Lower lobe of right lung (tissue), 2 donors: Measurements from ENCODE around the gene SVBP. TPM values are rescaled to one million over a fixed set of nuclear protein-coding genes. Genes with fewer than 3 reads are reported as not detected.

Source experiments
- ATAC-seq, 2 donors: fragments of 200-7000 bp; cut with Tn5 transposase; one replicate each; pipeline ENCODE4 v1.9.1; 2020 to 2022; ENCODE audit warnings: mild to moderate bottlenecking in 2 of 2, moderate library complexity in 2 of 2
- DNase-seq: peaks from one replicate; pipeline ENCODE4 v3.0.0-alpha.2; 2020
- H3K27ac ChIP-seq: fragments of 200-600 bp; one replicate; pipeline ENCODE4 v1.8.0; 2022
- H3K27me3 ChIP-seq: fragments of 200-600 bp; one replicate; pipeline ENCODE4 v1.8.0; 2022; ENCODE audit warnings: low read depth
- H3K36me3 ChIP-seq: fragments of 200-600 bp; one replicate; pipeline ENCODE4 v1.8.0; 2022; ENCODE audit warnings: mild to moderate bottlenecking
- H3K4me1 ChIP-seq: fragments of 200-600 bp; one replicate; pipeline ENCODE4 v1.8.0; 2022
- H3K4me3 ChIP-seq: fragments of 200-600 bp; one replicate; pipeline ENCODE4 v1.8.0; 2022; ENCODE audit warnings: mild to moderate bottlenecking
- H3K9me3 ChIP-seq: fragments of 200-600 bp; one replicate; pipeline ENCODE4 v1.8.0; 2022
- intact Hi-C: fragments of 100-400 bp; cut with DNase I; formaldehyde crosslinking; loops from one replicate; pipeline ENCODE4 v1.11.0; 2022
- total RNA-seq: library from RNA; stranded (reverse); fragmentation: NEBNext Ultra II Directional; extraction: Animal tissue kit (Norgen Biotek cat#: 25700); gene quantifications from one replicate; pipeline ENCODE4 v1.2.1, GENCODE V29; 2021
- TF ChIP-seq, protein P1 (sequence below): fragments of 200-600 bp; IDR thresholded peaks from one replicate; pipeline ENCODE4 v1.8.0; 2022; ENCODE audit warnings: antibody characterized with exemption, mild to moderate bottlenecking
- donor health status: DM: no; HTN: yes; CAD: no; lungs with severe emphysema.

The SVBP gene
- total RNA-seq, 1 donor from 2014 or later, result 20.8 TPM

DNA sequence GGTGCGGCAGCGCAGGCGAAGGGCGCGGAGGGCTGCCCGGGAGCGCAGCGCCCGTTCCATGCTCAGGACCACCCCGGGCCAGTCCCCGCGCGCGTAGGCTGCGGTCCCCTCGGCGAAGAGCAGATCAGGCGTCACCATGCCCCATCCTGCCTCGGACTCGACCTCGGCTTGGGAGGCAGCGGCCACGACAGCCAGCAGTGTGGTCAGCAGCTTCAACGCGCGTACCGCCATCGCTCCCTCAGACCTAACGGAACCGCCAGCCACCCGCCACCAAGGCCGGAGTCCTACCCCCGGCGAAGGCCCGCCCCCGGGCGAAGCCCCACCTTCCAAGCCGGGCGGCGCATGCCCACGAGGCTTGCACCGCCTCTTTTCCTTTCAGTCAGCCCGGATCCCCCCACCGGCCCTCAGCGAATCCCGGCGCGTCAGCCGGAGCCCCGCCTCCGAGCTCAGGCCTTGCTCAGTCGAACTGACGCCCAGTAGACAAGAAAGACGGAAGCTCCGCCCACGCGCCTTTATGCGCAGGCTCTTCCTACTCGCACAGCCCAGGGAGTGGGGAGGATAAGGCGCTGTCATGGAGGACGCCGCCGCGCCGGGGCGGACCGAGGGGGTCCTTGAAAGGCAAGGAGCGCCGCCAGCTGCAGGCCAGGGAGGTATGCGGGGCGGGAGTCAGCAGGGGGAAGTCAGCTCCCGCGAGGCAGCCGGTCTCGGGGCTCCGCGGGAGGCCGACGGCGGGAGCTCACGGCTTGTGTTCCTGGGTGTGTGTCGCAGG, 50.3 kb downstream of the SVBP start, which contains the start of the genes C1orf50 and P3H1:
Gene C1orf50 (plus strand): TSS at position 509 of the 769 bp plus-strand sequence. CDS start 63 bp downstream, at position 572.
Gene P3H1 (minus strand): TSS at position 288 of the 769 bp plus-strand sequence. CDS start 57 bp downstream, at position 231.
- peaks cover 6% of the 10 kb centered on the region for H3K36me3 ChIP-seq
- H3K4me3 ChIP-seq, result peak within 1 kb of the TSS; percentile 98
- ATAC-seq, result peak; percentile 97 to 99
- H3K27ac ChIP-seq, result peak within 1 kb of the TSS; percentile 94
- H3K9me3 ChIP-seq, result no peaks in the 10 kb centered on the region
- H3K27me3 ChIP-seq, result no peaks in the 10 kb centered on the region
- peak; percentile 100 for DNase-seq
- TF ChIP-seq, protein P1, sequence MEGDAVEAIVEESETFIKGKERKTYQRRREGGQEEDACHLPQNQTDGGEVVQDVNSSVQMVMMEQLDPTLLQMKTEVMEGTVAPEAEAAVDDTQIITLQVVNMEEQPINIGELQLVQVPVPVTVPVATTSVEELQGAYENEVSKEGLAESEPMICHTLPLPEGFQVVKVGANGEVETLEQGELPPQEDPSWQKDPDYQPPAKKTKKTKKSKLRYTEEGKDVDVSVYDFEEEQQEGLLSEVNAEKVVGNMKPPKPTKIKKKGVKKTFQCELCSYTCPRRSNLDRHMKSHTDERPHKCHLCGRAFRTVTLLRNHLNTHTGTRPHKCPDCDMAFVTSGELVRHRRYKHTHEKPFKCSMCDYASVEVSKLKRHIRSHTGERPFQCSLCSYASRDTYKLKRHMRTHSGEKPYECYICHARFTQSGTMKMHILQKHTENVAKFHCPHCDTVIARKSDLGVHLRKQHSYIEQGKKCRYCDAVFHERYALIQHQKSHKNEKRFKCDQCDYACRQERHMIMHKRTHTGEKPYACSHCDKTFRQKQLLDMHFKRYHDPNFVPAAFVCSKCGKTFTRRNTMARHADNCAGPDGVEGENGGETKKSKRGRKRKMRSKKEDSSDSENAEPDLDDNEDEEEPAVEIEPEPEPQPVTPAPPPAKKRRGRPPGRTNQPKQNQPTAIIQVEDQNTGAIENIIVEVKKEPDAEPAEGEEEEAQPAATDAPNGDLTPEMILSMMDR, result peak; percentile 7
- peaks cover 36% of the 10 kb centered on the region for H3K4me1 ChIP-seq
- intact Hi-C loops, result no loop called here

DNA sequence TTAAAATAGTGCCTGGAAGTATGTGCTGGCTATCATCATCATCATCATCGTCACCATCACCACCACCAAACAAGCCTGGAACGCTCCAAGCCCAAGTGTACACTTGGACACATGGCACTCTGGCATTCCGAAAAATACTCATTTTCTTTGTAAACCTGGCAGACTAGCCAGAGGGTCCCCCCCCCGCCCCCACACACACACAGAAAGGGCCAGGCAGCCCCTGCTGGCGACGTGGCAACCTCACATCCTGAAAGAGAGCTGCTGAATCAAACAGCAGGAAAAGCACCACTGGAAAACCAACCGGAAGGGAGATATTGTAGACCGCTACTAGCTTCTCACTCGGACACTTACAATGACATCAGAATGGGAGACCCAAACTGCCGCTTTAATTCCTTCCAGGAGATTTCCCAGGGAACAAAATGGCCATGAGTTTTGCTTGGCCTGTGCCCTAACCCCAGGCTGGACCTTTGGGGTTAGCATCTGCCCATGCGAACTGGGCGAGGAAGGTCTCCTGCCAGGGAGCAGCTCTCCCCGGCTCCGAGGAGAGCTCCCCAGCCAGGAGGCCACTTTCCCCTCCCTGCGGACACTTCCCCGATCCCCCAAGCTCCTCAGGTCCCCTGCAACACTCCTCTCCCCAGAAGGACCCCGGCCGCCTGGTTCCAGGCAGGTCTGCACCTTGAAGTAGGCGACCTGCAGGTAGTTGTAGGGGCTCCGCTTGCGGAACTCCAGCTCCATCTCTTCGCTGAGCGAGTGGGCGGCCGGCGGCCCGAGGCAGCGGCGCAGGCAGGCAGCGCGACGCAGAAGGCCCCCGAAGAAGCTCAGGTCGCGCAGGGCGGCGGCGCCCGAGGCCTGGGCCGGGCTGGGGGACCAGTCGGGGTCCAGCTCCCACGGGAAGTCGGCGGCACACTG, 51.1 kb downstream of the SVBP start:
- H3K27me3 ChIP-seq, result no peaks in the 10 kb centered on the region
- peak overlapping the region; percentile 94 for H3K27ac ChIP-seq
- ATAC-seq (peak; percentile 1 to 45), DNase-seq (no peak)
- peaks cover 36% of the 10 kb centered on the region for H3K4me1 ChIP-seq
- H3K4me3 ChIP-seq, result peak overlapping the region; percentile 98
- no peaks in the 10 kb centered on the region for H3K9me3 ChIP-seq
- peaks cover 14% of the 10 kb centered on the region for H3K36me3 ChIP-seq
- intact Hi-C loops, result no loop called here
- TF ChIP-seq, protein P1, result peak; percentile 46

DNA sequence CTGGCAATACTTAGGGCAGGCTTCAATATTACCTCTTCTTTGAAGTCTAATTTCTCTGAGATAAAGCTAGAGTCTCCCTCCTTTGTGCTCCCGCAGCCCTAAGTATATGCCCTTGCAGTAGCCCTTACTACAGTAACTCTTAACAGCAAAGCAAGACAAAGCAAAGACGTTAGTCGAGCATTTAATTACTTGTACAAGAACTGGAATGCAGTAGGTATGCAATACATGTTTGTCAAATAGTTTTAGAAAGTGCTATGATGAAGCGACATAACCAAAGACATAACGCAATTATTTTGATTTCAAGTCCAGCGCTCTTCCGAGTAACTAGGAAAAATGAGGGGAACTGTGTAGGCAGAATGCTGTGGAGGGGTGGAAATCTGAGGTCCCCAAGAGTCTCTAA, 51.9 kb downstream of the SVBP start:
- DNase-seq (no peak), ATAC-seq (no peak)
- Histone ChIP-seq H3K9me3 (no peaks in the 10 kb centered on the region), H3K4me1 (peaks cover 31% of the 10 kb centered on the region), H3K27me3 (no peaks in the 10 kb centered on the region), H3K27ac (peak overlapping the region; percentile 94), H3K36me3 (peaks cover 19% of the 10 kb centered on the region), H3K4me3 (peak overlapping the region; percentile 98)
- intact Hi-C loops, result no loop called here
- TF ChIP-seq, protein P1, result no peak

DNA sequence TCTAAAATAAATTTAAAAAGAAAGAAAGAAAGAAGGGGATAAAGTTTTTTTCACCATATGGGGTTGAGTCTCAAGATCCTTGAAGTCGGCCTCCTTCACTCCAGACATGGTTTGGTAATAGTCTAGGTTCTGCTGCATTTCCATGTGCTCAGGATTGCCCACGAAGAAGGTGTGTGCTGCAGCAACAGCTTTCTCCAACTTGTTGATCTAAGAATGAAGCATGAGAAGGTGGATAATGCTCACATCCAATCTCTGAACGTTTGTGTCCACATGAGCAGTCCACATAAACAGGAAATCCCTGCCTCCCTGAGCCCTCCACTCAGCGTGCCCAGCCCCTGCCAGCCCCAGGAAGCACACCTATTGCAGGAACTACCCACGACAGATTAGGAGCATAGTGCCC, 54.9 kb downstream of the SVBP start:
- no peak for ATAC-seq
- Histone ChIP-seq H3K4me3 (no peak overlapping the region), H3K27ac (no peak overlapping the region), H3K36me3 (peaks cover 49% of the 10 kb centered on the region), H3K9me3 (no peaks in the 10 kb centered on the region), H3K27me3 (no peaks in the 10 kb centered on the region), H3K4me1 (peaks cover 27% of the 10 kb centered on the region)
- intact Hi-C loops, result no loop called here
- DNase-seq, result no peak
- TF ChIP-seq, protein P1, result no peak

DNA sequence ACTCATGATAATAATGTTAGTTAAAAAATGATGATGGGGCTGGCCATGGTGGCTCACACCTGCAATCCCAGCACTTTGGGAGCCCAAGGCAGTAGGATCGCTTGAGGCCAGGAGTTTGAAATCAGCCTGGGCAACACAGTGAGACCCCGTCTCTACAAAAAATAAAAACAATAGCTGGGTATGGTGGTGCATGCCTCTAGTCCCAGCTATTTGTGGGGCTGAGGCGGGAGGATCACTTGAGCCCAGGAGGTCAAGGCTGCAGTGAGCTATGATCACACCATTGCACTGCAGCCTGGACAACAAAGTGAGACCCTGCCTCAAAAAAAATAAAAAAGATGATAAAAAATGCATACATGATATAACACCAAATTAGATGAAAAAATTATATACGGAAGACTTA, 55.6 kb downstream of the SVBP start:
- Histone ChIP-seq H3K4me1 (peaks cover 27% of the 10 kb centered on the region), H3K4me3 (no peak overlapping the region), H3K9me3 (no peaks in the 10 kb centered on the region), H3K27me3 (no peaks in the 10 kb centered on the region), H3K27ac (no peak overlapping the region), H3K36me3 (peaks cover 54% of the 10 kb centered on the region)
- ATAC-seq (no peak), DNase-seq (no peak)
- intact Hi-C loops, result no loop called here
- TF ChIP-seq, protein P1, result no peak
